NCI-H2196 (cell line): ENCODE results near the gene LRP5.

Source experiments
- DNase-seq: peaks from one replicate; lab custom pipeline; 2025; ENCODE audit not compliant: unreplicated experiment; lab: John Stamatoyannopoulos, UW

Gene LRP5

DNA sequence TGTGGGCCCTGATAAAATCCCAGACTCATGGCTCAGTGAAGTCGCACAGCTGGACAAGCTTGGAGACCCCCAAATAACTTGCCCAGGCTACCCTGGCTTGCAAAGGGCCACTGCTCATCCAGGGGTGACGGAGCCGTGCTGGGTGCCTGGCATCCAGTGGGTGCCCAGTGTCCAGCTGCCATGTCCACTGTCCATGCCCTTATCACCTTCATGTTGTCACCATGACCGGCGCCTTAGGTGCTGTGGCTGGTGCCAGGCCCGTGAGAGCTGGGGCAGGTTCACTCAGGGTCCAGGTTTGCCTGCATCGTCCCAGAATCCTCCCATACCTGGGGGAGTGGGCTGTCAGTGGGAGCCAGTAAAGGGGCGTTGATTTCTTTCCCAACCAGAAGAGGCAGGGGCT is 57.4 kb downstream of the LRP5 start:
- DNase-seq: no peak

DNA sequence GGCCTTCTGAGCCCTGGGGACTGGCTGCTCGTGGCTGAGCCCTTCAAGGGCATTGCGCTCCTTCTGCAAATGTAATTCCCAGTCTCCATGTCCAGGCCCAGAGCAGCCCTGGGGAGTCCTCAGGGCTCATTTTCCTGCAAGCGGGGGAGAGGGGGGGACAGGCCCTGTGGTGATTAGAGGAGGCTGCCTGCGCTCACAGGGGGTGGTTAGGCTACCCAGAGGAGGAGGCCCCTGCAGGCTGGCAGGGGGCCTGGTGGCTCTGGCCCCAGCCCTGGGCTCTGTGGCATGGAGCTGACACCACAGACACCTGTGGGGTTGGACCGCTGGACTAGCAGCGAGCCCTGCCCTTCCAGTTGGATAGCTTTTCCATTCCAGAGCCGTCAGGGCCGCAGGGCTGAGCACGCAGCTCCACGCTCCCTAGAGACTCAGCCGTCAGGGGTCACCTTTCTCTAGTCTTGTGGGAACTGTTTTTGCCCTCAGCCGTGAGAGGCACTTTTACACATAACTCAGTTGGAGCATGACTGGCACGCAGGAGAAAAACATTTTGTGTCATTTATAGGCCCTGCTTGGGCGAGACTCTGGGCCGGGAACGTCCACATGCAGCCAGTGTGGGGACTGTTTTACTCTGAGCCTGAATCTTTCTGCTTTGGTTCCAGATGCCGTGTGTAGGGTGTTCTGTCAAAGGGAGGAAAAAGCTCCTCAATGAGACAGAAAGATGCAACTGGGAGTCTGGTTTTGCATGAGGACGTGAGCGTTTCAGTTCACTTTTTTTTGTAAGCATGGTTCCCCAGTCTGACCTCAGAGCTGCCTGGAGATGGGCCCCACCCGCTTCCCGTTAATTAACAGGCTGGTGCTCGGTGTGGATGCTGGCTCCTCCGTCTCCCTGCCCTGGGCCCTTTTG is 58.1 kb downstream of the LRP5 start:
- no peak for DNase-seq

DNA sequence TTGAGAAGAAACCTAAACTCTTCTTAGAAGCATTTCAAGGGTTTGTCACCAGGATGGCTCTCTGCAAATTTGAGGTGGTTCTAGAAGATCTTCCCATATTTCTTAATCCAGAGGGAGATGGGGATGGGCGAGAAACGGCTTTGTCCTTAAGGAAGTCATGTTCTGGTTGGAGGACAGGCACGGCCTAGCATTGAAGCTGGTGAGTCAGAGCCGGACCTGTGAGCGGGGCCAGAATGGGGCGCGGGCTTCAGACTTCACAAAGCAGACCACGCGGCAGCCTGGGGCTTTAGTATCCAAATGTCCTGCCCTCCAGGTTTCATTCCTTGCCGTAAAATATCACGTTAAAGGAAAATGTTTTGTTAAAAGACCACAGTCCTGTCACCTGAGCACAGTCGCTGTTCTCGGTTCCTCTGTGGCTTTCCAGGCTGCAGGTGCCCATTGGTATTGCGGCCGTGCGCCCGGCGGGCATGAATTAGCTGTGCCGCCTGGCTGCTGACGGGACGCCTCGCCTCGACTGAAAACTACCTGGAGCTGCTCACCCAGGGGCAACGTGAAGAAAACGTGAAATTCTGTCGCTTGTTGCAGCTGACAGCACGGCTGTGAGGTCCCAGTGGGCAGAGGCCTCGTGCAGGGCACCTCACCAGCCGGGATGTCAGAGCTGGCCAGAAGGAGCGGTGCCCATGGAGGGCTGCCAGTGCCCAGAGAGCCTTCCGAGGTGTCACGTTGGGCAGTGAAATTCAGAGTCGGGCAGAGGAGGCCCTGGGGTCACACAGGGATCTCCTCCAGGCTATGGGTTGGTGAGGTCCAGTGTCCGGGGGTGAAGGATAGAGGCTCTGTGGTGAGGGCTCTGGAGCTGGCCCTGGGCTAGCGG is 59.0 kb downstream of the LRP5 start:
- no peak for DNase-seq

DNA sequence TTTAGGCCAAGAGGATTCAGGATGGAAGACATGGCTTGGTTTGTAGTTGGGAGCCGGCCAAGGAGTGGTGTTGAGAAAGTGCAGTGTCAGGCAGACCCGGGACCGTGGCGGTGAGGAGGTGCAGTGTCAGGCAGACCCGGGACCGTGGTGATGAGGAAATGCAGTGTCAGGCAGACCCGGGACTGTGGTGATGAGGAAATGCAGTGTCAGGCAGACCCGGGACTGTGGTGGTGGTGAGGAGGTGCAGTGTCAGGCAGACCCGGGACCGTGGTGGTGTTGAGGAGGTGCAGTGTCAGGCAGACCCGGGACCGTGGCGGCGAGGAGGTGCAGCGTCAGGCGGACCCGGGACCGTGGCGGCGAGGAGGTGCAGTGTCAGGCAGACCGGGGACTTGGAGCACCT is 59.7 kb downstream of the LRP5 start:
- no peak for DNase-seq

DNA sequence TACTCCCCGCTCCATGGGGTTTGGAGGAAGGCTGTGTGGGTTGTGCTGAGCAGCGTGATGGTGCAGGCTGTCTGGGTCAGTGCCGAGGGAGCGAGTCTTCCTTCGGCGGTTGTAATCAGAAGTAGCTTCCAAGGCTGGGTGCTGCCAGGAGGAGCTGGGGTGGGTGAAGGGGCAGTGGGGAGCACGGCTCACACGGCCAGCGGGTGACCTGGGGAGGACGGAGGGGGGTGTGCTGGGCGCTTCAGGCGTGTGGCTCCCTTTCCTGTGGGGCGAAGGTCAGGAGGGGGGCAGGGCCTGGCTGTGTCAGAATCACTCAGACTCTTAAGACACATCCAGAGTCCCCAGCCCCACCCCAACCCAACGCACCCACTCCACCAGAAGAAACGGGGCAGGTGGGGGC is 60.2 kb downstream of the LRP5 start:
- DNase-seq: no peak

DNA sequence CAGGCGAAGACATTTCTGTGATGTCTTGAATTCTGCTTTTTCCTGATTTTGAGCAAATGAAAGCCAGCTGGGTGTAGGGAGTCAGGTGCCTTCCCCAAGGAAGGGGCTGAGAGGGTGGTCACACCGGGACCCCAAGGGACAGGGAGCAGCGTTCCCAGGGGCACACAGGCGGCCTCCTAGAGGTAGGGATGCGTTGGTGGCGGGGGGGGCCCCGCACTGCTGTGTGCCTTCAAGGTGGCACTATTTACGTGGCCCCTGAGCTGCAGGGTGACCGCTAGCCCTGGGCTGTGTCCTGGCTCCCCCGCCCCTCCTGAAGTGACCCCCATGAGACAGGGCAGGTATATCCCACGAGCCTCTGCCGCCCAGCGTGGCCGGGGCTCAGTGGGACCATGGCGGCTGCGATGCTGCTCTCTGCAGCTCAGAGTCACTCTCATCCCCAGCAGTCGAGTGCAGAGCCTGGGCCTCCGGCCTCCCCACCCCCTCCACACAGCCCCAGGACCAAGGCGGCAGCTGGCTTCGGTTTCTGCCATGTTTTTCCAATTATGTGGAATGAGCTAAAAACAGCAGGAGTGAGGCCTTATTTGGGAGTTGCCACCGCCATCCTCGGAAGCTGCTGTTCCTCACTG is 60.9 kb downstream of the LRP5 start:
- DNase-seq: no peak

DNA sequence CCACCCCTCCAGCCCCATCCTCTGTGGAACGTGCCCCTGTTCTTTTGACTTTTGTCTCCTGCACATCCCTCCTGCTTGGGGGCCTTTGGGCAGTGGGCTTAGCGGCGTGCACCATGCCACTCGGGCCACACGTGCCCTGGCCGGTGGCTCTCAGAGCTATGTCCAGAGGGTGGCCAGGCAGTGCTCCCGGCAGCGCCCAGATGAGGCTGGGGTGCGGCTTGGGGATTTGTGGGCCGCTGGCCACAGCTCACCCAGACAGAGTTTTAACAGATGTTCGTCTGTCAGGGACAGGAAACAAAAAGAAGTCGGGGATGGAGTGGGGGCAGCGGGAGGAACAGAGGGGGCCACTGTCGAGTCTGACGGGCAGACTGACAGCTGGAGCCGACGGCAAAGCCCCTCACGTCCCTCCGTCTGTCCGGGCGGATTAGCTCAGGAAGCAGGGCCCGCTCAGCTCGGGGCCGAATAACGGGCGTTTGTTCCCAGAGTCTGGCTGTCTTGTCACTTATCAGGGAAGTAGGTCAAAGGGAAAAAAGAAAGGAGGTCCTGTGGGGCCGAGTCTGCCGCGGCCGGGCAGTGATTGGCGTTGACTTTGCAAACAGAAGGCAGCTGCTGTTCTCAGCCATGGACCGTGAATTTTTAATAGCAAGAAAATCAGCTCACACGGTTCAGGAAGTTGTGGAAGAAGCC is 61.6 kb downstream of the LRP5 start:
- DNase-seq: no peak

DNA sequence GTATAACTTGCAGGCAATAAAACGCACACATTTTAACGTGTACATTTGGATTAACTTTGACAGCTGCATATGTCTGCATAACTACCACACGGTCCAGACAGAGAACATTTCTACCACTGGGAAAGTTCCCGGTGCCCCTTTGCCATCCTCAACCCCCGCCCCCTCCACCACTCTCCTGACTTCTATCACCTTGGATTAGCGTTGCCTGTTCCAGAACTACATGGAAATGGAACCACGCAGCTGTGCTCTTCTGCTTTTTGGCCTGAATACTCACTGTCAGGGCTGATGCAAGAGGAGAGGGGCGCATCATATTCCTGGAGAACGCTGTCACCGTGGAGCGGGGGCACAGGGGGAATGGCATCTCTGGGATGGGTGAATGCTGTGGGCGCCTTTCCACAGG is 62.1 kb downstream of the LRP5 start:
- no peak for DNase-seq

DNA sequence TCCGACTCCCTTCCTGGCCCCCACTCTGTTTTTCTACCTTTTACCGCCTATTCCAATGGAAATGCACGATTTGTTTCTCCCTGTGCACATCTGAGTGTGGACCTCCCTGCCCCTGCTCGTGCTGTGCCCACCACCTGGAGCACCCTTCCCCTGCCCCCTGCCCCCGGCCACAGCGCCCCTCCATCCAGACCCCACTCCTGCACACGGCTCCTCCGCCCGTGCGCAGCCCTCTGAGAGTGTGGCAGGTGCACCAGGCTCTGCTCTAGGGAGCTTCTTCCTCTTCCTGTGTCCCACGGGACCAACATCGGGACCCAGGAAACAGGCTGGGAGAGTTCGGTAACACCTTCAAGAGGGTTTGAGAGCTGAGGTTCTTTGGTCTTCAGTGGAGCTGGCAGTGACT is 62.9 kb downstream of the LRP5 start:
- no peak for DNase-seq

DNA sequence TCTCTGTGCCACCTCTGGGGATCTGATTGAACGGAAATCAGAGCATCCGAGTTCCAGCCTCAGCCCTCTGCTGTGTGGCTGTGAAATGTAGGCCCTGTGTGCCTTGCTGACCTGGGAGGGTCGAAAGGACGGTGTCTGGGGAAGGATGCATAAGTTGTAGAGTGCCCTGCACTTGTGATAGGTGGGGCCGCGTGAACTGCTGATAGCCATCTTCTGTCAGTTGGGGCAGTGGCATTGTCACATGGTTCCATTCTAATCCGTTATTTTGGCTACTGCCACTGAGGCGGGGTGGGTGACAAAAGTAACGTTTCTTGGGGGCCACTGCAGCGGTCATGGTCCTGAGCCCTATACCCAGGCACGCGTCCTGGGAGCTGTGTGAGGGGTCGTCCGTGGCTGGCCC is 63.4 kb downstream of the LRP5 start:
- no peak for DNase-seq

DNA sequence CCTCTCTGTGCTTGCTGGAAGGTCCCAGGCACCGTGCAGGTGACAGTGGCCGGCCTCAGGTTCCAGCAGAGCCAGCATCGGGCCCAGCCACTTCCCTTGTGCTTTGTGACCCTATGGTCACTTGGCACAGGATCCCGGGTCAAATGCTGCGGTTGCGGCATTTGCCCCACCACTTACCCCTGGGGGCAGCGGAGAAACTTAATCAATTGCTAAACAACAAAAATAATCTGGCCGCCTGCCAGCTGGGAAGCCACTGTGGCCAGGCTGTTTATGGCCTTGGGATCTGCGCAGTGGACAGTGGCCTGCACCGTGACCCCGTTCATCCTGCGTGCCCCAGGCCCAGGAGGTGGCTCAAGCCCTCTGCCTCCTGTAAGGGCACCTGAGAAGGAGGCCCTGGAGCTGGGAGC is 65.0 kb downstream of the LRP5 start:
- DNase-seq: no peak

DNA sequence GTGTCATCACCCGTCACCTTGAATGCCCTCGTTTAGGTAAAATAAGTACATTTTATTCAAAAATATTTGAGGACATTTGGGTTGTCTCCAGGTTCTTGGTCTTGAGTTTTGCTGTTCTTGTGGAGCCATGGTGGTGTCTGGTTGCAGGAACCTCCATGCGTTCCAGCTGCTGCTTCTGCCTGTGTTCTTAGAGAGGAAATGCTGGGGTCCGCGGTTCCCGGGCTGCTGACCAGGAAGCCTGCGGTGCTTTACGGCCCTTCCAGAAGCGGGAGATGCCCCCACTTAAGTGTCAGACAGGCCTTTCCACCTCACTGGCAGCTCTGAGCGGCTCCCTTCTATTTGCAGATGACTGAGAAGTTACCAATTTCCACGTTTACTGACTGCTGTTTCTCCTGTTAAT is 66.8 kb downstream of the LRP5 start:
- DNase-seq: no peak

DNA sequence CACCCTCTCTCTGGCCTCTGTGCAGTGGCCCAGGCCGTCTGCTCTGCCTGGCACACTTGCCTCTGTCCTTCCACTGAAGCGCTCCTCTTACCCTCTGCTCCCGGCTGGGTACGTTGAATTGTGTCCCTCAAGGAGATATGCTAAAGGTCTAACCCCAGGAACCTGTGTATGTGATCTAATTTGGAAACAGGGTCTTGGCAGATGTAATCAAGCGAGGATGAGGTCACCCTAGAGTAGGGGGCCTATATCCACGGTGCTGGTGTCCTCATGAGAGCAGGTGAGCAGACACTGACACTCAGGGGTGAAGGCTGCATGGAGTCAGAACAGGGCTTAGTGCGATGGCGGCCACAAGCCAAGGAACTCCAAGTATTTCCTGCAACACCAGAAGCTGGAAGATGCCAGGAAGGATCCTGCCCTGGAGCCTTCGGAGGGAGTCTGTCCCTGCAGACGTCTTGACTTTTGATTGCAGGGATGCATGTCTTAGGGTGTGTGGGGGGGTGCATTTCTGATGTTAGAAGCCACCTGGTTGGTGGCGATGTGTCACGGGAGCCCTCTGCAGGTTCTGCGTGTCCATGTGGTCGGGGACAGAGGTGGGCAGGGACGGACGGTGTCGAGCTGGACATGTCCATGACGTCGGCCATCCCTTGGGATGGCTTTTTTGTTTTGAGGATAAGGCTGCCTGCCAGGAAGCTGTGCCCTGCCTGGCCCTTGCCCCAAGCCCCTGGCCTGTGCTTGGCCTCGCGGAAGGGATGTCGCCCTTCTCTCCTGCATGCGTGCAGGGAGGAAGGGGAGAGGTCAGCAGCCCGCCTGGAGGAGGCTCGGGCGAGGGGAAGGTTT is 68.6 kb downstream of the LRP5 start:
- no peak for DNase-seq

DNA sequence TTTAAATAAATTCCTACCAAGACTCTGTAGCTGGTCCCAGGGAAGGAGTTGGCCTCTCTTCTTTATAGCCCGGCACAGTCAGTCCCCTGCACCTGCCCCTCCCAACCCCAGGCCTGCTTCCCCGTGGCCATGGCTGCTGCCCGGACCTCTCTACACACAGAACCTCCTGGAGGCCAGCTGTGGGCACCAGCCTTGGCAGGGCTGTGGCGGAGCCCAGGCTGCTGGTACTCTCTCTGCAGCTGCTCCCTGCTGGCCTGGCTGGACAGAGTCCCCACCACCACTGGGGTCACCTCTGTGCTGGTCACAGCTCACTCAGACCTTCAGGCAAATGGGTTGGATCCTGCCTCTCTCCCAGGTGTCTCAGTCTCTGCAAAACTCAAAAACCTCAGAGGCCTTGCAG is 69.3 kb downstream of the LRP5 start:
- DNase-seq: no peak

DNA sequence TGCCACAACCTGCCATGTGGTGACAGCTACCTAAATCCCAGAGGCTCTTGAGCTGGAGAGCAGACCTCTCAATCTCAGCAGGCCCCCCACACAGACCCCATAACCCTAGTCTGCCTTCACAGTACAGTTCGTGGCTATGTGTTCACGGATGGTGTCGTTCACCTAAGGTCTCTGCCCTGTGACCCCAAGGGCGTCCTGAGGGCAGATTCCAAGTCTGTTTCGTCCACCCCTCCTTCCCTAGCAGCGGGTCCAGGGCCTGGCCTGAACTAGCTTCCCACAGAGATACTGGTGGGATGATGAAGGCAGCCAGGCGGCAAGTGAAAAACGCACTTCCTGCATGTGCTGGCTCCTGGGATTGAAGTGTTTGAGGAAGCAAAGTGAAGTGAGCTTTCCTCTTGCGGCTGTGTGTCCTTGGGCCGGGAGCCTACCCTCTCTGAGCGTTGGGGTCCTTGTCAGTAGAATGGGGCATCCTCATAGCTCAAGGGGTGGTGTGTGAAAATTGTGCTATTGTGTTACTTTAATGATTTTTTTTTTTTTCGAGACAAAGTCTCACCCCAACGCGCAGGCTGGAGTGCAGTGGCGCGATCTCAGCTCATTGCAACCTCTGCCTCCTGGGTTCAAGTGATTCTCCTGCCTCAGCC is 70.1 kb downstream of the LRP5 start:
- DNase-seq: no peak

DNA sequence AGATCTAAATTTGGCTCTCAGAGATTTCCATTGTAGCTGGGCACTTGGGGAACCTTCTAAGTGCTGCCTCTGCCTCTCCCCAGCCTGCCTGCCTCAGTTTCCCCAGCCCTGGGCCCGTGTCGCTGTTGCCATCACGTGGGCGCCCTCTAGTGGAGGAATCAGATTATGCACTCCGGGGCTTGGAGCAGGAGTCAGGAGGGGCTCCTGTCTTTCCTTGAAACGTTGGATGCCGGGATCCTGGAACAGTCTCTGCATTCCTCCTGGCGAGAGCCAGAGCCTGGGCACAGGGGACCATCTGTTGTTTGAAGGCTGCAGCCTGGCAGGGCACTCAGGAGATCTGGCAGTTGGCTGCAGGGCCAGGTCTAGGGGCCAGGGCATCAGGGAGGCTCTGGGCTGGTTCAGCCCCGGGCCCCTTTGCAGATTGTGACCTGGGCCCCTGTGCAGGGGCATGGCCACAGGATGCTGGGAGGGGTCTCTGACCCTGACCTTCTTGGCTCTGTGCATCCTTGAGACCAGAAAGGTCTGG is 71.6 kb downstream of the LRP5 start:
- DNase-seq: peak; percentile 44

DNA sequence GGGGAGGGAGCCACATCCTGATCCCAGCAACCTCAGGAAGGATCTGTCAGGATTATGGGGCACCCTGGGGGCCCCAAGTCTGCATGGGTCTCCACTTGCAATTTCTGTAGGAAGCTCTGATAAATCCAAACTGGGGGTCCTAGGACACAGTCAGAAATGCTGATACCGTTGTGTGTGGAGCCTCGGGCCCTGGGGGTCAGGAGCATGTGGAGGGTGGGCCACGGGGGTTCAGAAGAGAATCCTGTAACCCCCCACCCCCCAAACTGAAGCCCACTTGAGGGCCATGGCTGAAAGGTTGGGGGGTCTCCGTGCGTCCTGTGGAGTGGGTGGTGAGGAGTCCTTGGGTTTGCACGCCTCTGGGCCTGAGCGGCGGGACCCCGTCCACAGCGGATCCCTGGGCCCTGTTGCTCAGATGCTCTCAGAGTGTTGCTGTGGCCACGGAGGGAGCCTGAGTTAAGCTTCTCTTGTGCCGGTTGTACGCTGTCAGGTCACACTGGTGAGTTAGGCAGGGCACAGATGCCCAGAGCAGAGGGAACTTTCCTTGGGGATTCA is 72.2 kb downstream of the LRP5 start:
- DNase-seq: no peak

DNA sequence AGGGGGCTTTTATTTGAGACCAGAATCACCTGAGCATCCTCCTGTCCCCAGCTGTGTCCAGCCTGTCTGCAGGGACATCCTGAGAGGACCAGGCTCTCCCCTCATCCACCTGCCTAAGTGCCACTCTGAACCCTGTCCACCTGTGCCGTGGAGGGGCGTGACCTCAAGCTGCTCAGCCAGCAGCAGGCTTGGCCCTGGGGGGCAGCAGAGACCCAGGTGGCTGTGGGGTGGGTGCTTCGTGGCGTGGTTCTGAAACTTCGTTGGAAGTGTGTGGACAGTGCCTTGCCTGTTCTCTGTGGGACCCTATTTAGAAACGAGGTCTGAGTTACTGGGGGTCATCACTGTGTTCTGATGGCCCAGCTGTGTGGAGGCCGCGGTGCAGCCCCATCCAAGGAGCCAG is 72.7 kb downstream of the LRP5 start:
- DNase-seq: no peak

DNA sequence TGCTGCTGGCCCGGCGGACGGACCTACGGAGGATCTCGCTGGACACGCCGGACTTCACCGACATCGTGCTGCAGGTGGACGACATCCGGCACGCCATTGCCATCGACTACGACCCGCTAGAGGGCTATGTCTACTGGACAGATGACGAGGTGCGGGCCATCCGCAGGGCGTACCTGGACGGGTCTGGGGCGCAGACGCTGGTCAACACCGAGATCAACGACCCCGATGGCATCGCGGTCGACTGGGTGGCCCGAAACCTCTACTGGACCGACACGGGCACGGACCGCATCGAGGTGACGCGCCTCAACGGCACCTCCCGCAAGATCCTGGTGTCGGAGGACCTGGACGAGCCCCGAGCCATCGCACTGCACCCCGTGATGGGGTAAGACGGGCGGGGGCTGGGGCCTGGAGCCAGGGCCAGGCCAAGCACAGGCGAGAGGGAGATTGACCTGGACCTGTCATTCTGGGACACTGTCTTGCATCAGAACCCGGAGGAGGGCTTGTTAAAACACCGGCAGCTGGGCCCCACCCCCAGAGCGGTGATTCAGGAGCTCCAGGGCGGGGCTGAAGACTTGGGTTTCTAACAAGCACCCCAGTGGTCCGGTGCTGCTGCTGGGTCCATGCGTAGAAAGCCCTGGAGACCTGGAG is 74.1 kb downstream of the LRP5 start:
- DNase-seq: no peak
